ENCODE measurements around the gene DENND2A. TPM values are rescaled to one million over a fixed set of nuclear protein-coding genes. Genes with fewer than 3 reads are reported as not detected.

DENND2A gene
- polyA plus RNA-seq, 3 donors = 32.9 to 38.6 (median 37.3) TPM

GRCh38 chr7:140476698-140477261 is 163.8 kb downstream of the DENND2A start:
- DNase-seq = no peak

DNA sequence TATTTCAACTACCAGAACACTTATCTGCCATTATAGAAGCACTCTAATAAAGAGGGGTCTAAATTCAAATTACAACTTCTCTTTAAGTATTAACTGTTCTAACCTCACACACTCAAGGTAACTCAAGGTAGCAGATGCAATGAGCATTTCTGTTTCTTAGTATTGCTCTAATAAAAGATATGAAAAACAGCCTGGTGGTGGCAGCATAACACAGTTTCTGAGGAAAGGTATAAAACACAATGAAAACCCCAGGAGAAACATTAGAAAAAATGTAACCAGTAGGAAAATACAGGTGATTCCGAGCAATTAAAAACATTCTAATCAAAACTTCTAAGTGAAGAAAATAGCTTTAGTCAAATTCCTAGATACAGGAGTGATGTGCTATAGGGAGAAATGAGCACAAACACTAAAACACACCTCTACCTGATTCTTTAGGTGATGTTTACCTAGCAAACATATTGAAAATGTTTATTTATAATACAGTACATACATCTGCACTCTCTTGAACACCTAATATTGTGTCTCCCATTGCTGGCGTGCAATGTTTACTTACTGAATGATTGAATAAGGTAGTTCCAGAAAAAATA is 164.8 kb downstream of the DENND2A start:
- no peak for DNase-seq

Other genes with a start within 250 kb of the DENND2A start
- 10 to 100 TPM; 48.1 to 64.5 (median 60.4) TPM for gene SLC37A3, start 242.3 kb downstream of the DENND2A start, polyA plus RNA-seq (ENCODE audit: insufficient read length in 3 of 3)
- gene RAB19, start 236.8 kb downstream of the DENND2A start, polyA plus RNA-seq (ENCODE audit: insufficient read length in 3 of 3) = 1 to 10 TPM; 2.2 to 3.4 (median 2.8) TPM
- gene MKRN1, start 161.3 kb downstream of the DENND2A start, polyA plus RNA-seq (ENCODE audit: insufficient read length in 3 of 3) = 100 to 1,000 TPM; 110 to 149 (median 121) TPM
- 10 to 100 TPM; 25.9 to 28.0 (median 25.9) TPM for gene ADCK2, start 32.1 kb upstream of the DENND2A start, polyA plus RNA-seq (ENCODE audit: insufficient read length in 3 of 3)
- gene NDUFB2, start 55.9 kb upstream of the DENND2A start, polyA plus RNA-seq (ENCODE audit: insufficient read length in 3 of 3) = 100 to 1,000 TPM; 187 to 212 (median 199) TPM

Data from renal pelvis (tissue), 4 donors.